Stimulated activated CD4-positive, alpha-beta T cell treated with anti-CD3 and anti-CD28 coated beads, Interleukin-15, amount 100 ng/mL, for 24 hours (primary cell): ENCODE results near the gene RYR2.

ENCODE experiments used
- DNase-seq: peaks from one replicate; pipeline ENCODE4 v3.0.0-alpha.2; 2020

RYR2 gene

GRCh38 chr1:237041795-237042525 is at the start of gene RYR2:
RYR2 (plus strand) TSS chr1:237042184; CDS start chr1:237042522, 338 bp downstream.
- DNase-seq: peak; percentile 37

GRCh38 chr1:236992449-236992848 is 49.5 kb upstream of the RYR2 start:
- DNase-seq: no peak

- DNase-seq: no peak
Measured at GRCh38 chr1:236994450-236994849, 47.5 kb upstream of the RYR2 start.

- DNase-seq: no peak
Measured at GRCh38 chr1:236997361-236997760, 44.6 kb upstream of the RYR2 start.

- no peak for DNase-seq
Measured at GRCh38 chr1:236997882-236998281, 44.1 kb upstream of the RYR2 start.

GRCh38 chr1:236998546-236998945 is 43.4 kb upstream of the RYR2 start:
- DNase-seq: no peak

GRCh38 chr1:237000191-237000590 is 41.8 kb upstream of the RYR2 start:
- DNase-seq: no peak

GRCh38 chr1:237003516-237003915 is 38.5 kb upstream of the RYR2 start:
- no peak for DNase-seq

GRCh38 chr1:237004116-237004515 is 37.9 kb upstream of the RYR2 start, which contains the start of gene MT1HL1:
MT1HL1 (minus strand) TSS chr1:237004441; CDS start chr1:237004372, 69 bp downstream.
- DNase-seq: no peak

- DNase-seq: no peak
Measured at GRCh38 chr1:237005674-237006073, 36.3 kb upstream of the RYR2 start.

GRCh38 chr1:237007147-237007881 is 34.7 kb upstream of the RYR2 start:
- no peak for DNase-seq

GRCh38 chr1:237009611-237010010 is 32.4 kb upstream of the RYR2 start:
- no peak for DNase-seq

- no peak for DNase-seq
Measured at GRCh38 chr1:237011432-237011831, 30.6 kb upstream of the RYR2 start.

GRCh38 chr1:237012361-237012760 is 29.6 kb upstream of the RYR2 start:
- DNase-seq: no peak

- DNase-seq: no peak
Measured at GRCh38 chr1:237012788-237013383, 29.1 kb upstream of the RYR2 start.

GRCh38 chr1:237013608-237014007 is 28.4 kb upstream of the RYR2 start:
- no peak for DNase-seq

- no peak for DNase-seq
Measured at GRCh38 chr1:237016626-237017025, 25.4 kb upstream of the RYR2 start.

GRCh38 chr1:237018896-237019295 is 23.1 kb upstream of the RYR2 start:
- DNase-seq: no peak

- no peak for DNase-seq
Measured at GRCh38 chr1:237025358-237026074, 16.5 kb upstream of the RYR2 start.

GRCh38 chr1:237029240-237029639 is 12.7 kb upstream of the RYR2 start:
- DNase-seq: no peak

- DNase-seq: no peak
Measured at GRCh38 chr1:237029850-237030535, 12.0 kb upstream of the RYR2 start.

GRCh38 chr1:237031480-237031879 is 10.5 kb upstream of the RYR2 start:
- no peak for DNase-seq

- DNase-seq: no peak
Measured at GRCh38 chr1:237032029-237032428, 10.0 kb upstream of the RYR2 start.
